MM.1S (cell line): Measurements from ENCODE around the gene ITIH4.

Source experiments
- DNase-seq: peaks from one replicate; pipeline ENCODE4 v3.0.0-alpha.2; 2015
- H2AFZ ChIP-seq: fragments of 300-600 bp; sonication (generic); 2 replicates; pipeline ENCODE4 v1.6.0; 2016; ENCODE audit warnings: antibody characterized with exemption, low read length
- H3F3A ChIP-seq: fragments of 300-600 bp; sonication (generic); 2 replicates; pipeline ENCODE4 v1.6.1; 2016; ENCODE audit warnings: mild to moderate bottlenecking, antibody characterized with exemption, low read length, moderate library complexity, mixed read lengths; ENCODE audit not compliant: insufficient read depth
- H3K27ac ChIP-seq: fragments of 300-600 bp; sonication (generic); 2 replicates; pipeline ENCODE4 v1.5.1; 2016; ENCODE audit warnings: mild to moderate bottlenecking, low read length
- H3K27me3 ChIP-seq: fragments of 300-600 bp; sonication (generic); replicated peaks from 2 replicates; pipeline ENCODE4 v1.6.0; 2016; ENCODE audit warnings: low read length; ENCODE audit not compliant: insufficient read depth
- H3K36me3 ChIP-seq: fragments of 300-600 bp; sonication (generic); replicated peaks from 2 replicates; pipeline ENCODE4 v1.6.1; 2016; ENCODE audit warnings: mild to moderate bottlenecking, low read length, mixed read lengths; ENCODE audit not compliant: insufficient read depth
- H3K4me1 ChIP-seq: fragments of 300-600 bp; sonication (generic); 2 replicates; pipeline ENCODE4 v1.6.1; 2016; ENCODE audit warnings: low read length, mixed read lengths
- H3K4me2 ChIP-seq: fragments of 300-600 bp; sonication (generic); 2 replicates; pipeline ENCODE4 v1.6.0; 2016; ENCODE audit warnings: low read depth, low read length
- H3K4me3 ChIP-seq: fragments of 300-600 bp; sonication (generic); 2 replicates; pipeline ENCODE4 v1.5.1; 2016; ENCODE audit warnings: low read length, mixed read lengths
- H3K79me2 ChIP-seq: fragments of 300-600 bp; sonication (generic); 2 replicates; pipeline ENCODE4 v1.6.1; 2016; ENCODE audit warnings: mixed run types, low read length, mixed read lengths
- H3K9ac ChIP-seq: fragments of 300-600 bp; sonication (generic); 2 replicates; pipeline ENCODE4 v1.6.1; 2016; ENCODE audit warnings: low read length, mixed read lengths
- H3K9me2 ChIP-seq: fragments of 300-600 bp; sonication (generic); replicated peaks from 2 replicates; pipeline ENCODE4 v1.6.1; 2016; ENCODE audit warnings: mild to moderate bottlenecking, low read length, mixed read lengths; ENCODE audit not compliant: insufficient read depth
- H3K9me3 ChIP-seq: fragments of 300-600 bp; sonication (generic); replicated peaks from 2 replicates; pipeline ENCODE4 v1.6.1; 2016; ENCODE audit warnings: mild to moderate bottlenecking, low read length, mixed read lengths; ENCODE audit not compliant: insufficient read depth
- H4K20me1 ChIP-seq: fragments of 300-600 bp; sonication (generic); 2 replicates; pipeline ENCODE4 v1.6.1; 2016; ENCODE audit warnings: mild to moderate bottlenecking, low read length, moderate library complexity, mixed read lengths; ENCODE audit not compliant: insufficient read depth
- EZH2 ChIP-seq: fragments of 300-600 bp; sonication (generic); optimal IDR thresholded peaks from 2 replicates; pipeline ENCODE3; 2017; ENCODE audit warnings: low read depth, mild to moderate bottlenecking, antibody characterized with exemption, low read length, mixed read lengths
- EZH2phosphoT487 ChIP-seq: fragments of 300-600 bp; sonication (generic); IDR thresholded peaks from 2 replicates; pipeline ENCODE4 v1.6.1; 2018; ENCODE audit warnings: antibody characterized with exemption, low read length
- TF ChIP-seq, protein P1 (sequence below): fragments of 300-600 bp; sonication (generic); IDR thresholded peaks from 2 replicates; pipeline ENCODE4 v1.5.1; 2016; ENCODE audit warnings: antibody characterized with exemption, low read length, mixed read lengths

ITIH4 gene

DNA sequence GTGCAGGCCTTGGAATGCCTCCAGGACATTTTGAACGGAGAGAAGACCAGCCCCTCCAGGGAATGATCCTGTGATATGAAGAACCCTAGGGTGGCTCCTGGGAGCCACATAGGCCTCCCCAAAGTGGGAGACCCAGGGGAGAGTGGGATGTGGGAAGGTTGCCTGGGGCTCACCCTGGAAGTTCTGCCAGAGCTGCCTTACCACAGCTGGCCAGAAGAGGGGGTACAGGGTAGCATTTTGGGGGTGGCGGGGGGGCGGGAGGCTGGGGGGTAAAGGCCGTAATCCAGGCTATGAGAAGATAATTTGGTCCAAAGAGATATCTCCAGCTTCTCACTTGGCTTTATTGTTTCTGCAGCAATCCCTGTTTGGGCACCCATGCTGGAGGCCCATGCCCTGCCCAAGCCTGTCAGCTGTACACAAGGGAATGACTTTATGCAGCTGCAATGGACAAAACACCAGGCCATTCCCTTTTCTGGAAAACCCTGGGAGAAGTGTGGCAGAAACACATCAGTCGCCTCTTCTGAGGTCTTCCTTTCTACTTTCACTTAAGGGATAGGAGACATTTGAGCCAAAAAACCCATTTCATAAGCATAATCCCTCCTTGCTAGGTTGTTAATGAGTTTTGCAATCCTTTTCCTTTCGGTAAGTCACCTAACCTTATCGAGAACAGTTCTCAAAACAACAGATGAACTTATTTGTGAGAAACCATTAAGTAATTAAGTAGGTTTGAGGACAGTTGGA, 15.4 kb upstream of the ITIH4 start:
- Histone ChIP-seq H3K36me3 (no peaks in the 10 kb centered on the region), H3K4me1 (peaks cover 11% of the 10 kb centered on the region), H3K27me3 (no peaks in the 10 kb centered on the region), H3K27ac (peak overlapping the region; percentile 22; the same call in 1 of the 2 replicates), H2AFZ (no peak overlapping the region), H4K20me1 (no peaks in the 10 kb centered on the region), H3K9me2 (no peaks in the 10 kb centered on the region), H3K9me3 (no peaks in the 10 kb centered on the region), H3K4me3 (no peak overlapping the region), H3K9ac (no peak overlapping the region), H3K4me2 (peak overlapping the region; percentile 41; the same call in 1 of the 2 replicates), H3K79me2 (no peaks in the 10 kb centered on the region), H3F3A (0 out of 2 replicates have a peak, but pooled peaks cover 5% of the 10 kb centered on the region)
- no peak for DNase-seq
- TF ChIP-seq, protein P1, sequence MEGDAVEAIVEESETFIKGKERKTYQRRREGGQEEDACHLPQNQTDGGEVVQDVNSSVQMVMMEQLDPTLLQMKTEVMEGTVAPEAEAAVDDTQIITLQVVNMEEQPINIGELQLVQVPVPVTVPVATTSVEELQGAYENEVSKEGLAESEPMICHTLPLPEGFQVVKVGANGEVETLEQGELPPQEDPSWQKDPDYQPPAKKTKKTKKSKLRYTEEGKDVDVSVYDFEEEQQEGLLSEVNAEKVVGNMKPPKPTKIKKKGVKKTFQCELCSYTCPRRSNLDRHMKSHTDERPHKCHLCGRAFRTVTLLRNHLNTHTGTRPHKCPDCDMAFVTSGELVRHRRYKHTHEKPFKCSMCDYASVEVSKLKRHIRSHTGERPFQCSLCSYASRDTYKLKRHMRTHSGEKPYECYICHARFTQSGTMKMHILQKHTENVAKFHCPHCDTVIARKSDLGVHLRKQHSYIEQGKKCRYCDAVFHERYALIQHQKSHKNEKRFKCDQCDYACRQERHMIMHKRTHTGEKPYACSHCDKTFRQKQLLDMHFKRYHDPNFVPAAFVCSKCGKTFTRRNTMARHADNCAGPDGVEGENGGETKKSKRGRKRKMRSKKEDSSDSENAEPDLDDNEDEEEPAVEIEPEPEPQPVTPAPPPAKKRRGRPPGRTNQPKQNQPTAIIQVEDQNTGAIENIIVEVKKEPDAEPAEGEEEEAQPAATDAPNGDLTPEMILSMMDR, result peak; percentile 25
- TF ChIP-seq EZH2 (no peak), EZH2phosphoT487 (no peak)

GRCh38 chr3:52845157-52845556, 14.7 kb upstream of the ITIH4 start:
- no peak for DNase-seq
- Histone ChIP-seq H4K20me1 (no peaks in the 10 kb centered on the region), H3K9me2 (no peaks in the 10 kb centered on the region), H3K9me3 (no peaks in the 10 kb centered on the region), H2AFZ (no peak overlapping the region), H3K27ac (no peak overlapping the region), H3K27me3 (no peaks in the 10 kb centered on the region), H3K79me2 (no peaks in the 10 kb centered on the region), H3K4me1 (peaks cover 11% of the 10 kb centered on the region), H3K9ac (no peak overlapping the region), H3F3A (0 out of 2 replicates have a peak, but pooled peaks cover 5% of the 10 kb centered on the region), H3K4me3 (no peak overlapping the region), H3K4me2 (no peak overlapping the region), H3K36me3 (no peaks in the 10 kb centered on the region)
- TF ChIP-seq EZH2 (no peak), EZH2phosphoT487 (no peak)
- TF ChIP-seq, protein P1, result no peak

- Histone ChIP-seq H4K20me1 (no peaks in the 10 kb centered on the region), H3K27ac (no peak overlapping the region), H2AFZ (no peak overlapping the region), H3K4me1 (peaks cover 11% of the 10 kb centered on the region), H3K79me2 (no peaks in the 10 kb centered on the region), H3F3A (0 out of 2 replicates have a peak, but pooled peaks cover 5% of the 10 kb centered on the region), H3K9ac (no peak overlapping the region), H3K9me2 (no peaks in the 10 kb centered on the region), H3K27me3 (no peaks in the 10 kb centered on the region), H3K4me3 (no peak overlapping the region), H3K4me2 (no peak overlapping the region), H3K9me3 (no peaks in the 10 kb centered on the region), H3K36me3 (no peaks in the 10 kb centered on the region)
- TF ChIP-seq, protein P1, result no peak
- TF ChIP-seq EZH2 (no peak), EZH2phosphoT487 (no peak)
- no peak for DNase-seq
These were observed 14.0 kb upstream of the ITIH4 start for GRCh38 chr3:52844290-52844975.
